HCT116 (cell line): ENCODE data around the gene RIN3. TPM values are rescaled to one million over a fixed set of nuclear protein-coding genes. Genes with fewer than 3 reads are reported as not detected.

Experiments
- ATAC-seq: fragments of 200-7000 bp; cut with Tn5 transposase; 2 replicates; pipeline ENCODE4 v1.9.1; 2020; ENCODE audit warnings: mild to moderate bottlenecking, moderate library complexity
- BruUV-seq: library from RNA; stranded (reverse); fragments of 400-500 nt; replicated peaks from 2 replicates; lab custom pipeline; 2021; lab: Mats Ljungman, UMichigan
- CTCF ChIA-PET: fragments of 300-600 bp; sonication (Branson Sonifier 250); formaldehyde crosslinking; loops from one replicate; lab custom pipeline; 2021; ENCODE audit warnings: antibody characterized with exemption; lab: Charles Lee
- POLR2A ChIA-PET: fragments of 300-600, 350-600 bp; sonication (Branson Sonifier 250); formaldehyde crosslinking; loops from one replicate; lab custom pipeline; 2021; ENCODE audit warnings: antibody characterized with exemption; lab: Charles Lee
- RAD21 ChIA-PET, 2 experiments: fragments of 300-600 bp; sonication (Branson Sonifier 250); formaldehyde crosslinking; loops; one replicate each; lab custom pipeline; 2023; ENCODE audit warnings: low total read pairs in 2 of 2; ENCODE audit not compliant: uncharacterized antibody in 2 of 2, unreplicated experiment in 2 of 2, low non-redundant PET in 1 of 2; lab: Charles Lee
- DNase-seq: peaks from one replicate; pipeline ENCODE4 v3.0.0-alpha.2; 2010; ENCODE audit warnings: low read depth, low spot score
- H2AFZ ChIP-seq: fragments of 200-600 bp; shearing (Covaris generic), sonication (generic); 2 replicates; pipeline ENCODE4 v1.6.1; 2017; ENCODE audit warnings: low read depth, mixed run types, mixed read lengths, antibody characterized with exemption, low read length; ENCODE audit not compliant: poor library complexity, severe bottlenecking
- H3K27ac ChIP-seq: 2 replicates; pipeline ENCODE4 v1.5.1; 2012; ENCODE audit warnings: low read depth, low read length
- H3K27me3 ChIP-seq: fragments of 200-600 bp; sonication (generic); 2 replicates; pipeline ENCODE4 v1.6.1; 2016; ENCODE audit warnings: mixed run types, low read length, mixed read lengths; ENCODE audit not compliant: insufficient read depth
- H3K36me3 ChIP-seq, 2 experiments: fragments of 200-500 bp in 1 of 2; fragments of 200-600 bp in 1 of 2; sonication (Bioruptor generic) in 1 of 2; sonication (generic) in 1 of 2; 2 replicates each; pipeline versions ENCODE4 v1.5.1 to v1.6.1; 2014 to 2016; ENCODE audit warnings: low read length in 2 of 2, inconsistent platforms in 1 of 2, mixed read lengths in 1 of 2, mixed run types in 1 of 2; ENCODE audit not compliant: insufficient read depth in 2 of 2, control insufficient read depth in 1 of 2
- H3K4me1 ChIP-seq, 2 experiments: fragments of 200-600 bp in 1 of 2; sonication (generic) in 1 of 2; 2 replicates each; pipeline versions ENCODE4 v1.5.1 to v1.6.1; 2012 to 2017; ENCODE audit warnings: low read length in 2 of 2, inconsistent platforms in 1 of 2, mild to moderate bottlenecking in 1 of 2, mixed read lengths in 1 of 2, mixed run types in 1 of 2, moderate library complexity in 1 of 2; ENCODE audit not compliant: insufficient read depth in 2 of 2, control insufficient read depth in 1 of 2
- H3K4me2 ChIP-seq: fragments of 200-600 bp; sonication (generic); 2 replicates; pipeline ENCODE4 v1.6.1; 2017; ENCODE audit warnings: mixed run types, low read length, mixed read lengths
- H3K4me3 ChIP-seq, 2 experiments: fragments of 200-600 bp in 1 of 2; sonication (generic) in 1 of 2; replicated peaks in 1 of 2; 2 replicates each; pipeline ENCODE4 v1.5.1; 2011 to 2016; ENCODE audit warnings: low read length in 2 of 2, control low read depth in 1 of 2, low read depth in 1 of 2, mild to moderate bottlenecking in 1 of 2, mixed read lengths in 1 of 2, mixed run types in 1 of 2
- H3K79me2 ChIP-seq: fragments of 200-600 bp; sonication (generic); 2 replicates; pipeline ENCODE4 v1.6.1; 2017; ENCODE audit warnings: mild to moderate bottlenecking, mixed run types, low read length, moderate library complexity, mixed read lengths; ENCODE audit not compliant: insufficient read depth
- H3K9ac ChIP-seq: fragments of 200-600 bp; sonication (generic); 2 replicates; pipeline ENCODE4 v1.6.1; 2016; ENCODE audit warnings: low read length, mixed read lengths
- H3K9me2 ChIP-seq: fragments of 200-600 bp; sonication (generic), shearing (Covaris generic); 2 replicates; pipeline ENCODE4 v1.6.1; 2017; ENCODE audit warnings: mixed run types, mild to moderate bottlenecking, moderate library complexity; ENCODE audit not compliant: insufficient read depth
- H3K9me3 ChIP-seq, 2 experiments: fragments of 200-500 bp in 1 of 2; fragments of 200-600 bp in 1 of 2; sonication (Bioruptor generic) in 1 of 2; sonication (generic) in 1 of 2; 2 replicates each; pipeline ENCODE4 v1.6.1; 2014 to 2017; ENCODE audit warnings: low read length in 2 of 2, mixed read lengths in 2 of 2, inconsistent platforms in 1 of 2, low read depth in 1 of 2, mild to moderate bottlenecking in 1 of 2, mixed run types in 1 of 2, moderate library complexity in 1 of 2; ENCODE audit not compliant: control insufficient read depth in 1 of 2, insufficient read depth in 1 of 2
- H4K20me1 ChIP-seq: fragments of 200-600 bp; sonication (generic), shearing (Covaris generic); 2 replicates; pipeline ENCODE4 v1.6.1; 2017; ENCODE audit warnings: mixed run types, mild to moderate bottlenecking, moderate library complexity; ENCODE audit not compliant: insufficient read depth
- ATF3 ChIP-seq: IDR thresholded peaks from 2 replicates; pipeline ENCODE4 v1.6.1; 2012
- CEBPB ChIP-seq: IDR thresholded peaks from 2 replicates; pipeline ENCODE4 v1.6.1; 2012; ENCODE audit warnings: low read depth
- EGR1 ChIP-seq: IDR thresholded peaks from 2 replicates; pipeline ENCODE4 v1.6.1; 2012; ENCODE audit warnings: low read depth
- EZH2 ChIP-seq: fragments of 200-600 bp; sonication (generic); IDR thresholded peaks from 2 replicates; pipeline ENCODE4 v1.6.1; 2017; ENCODE audit warnings: antibody characterized with exemption, mixed run types
- EZH2phosphoT487 ChIP-seq: fragments of 200-600 bp; IDR thresholded peaks from 2 replicates; pipeline ENCODE4 v1.6.1; 2018; ENCODE audit warnings: antibody characterized with exemption, borderline replicate concordance
- FOSL1 ChIP-seq: IDR thresholded peaks from 2 replicates; pipeline ENCODE4 v1.6.1; 2012; ENCODE audit warnings: low read depth
- POLR2AphosphoS5 ChIP-seq: IDR thresholded peaks from 2 replicates; pipeline ENCODE4 v1.6.1; 2011; ENCODE audit warnings: mild to moderate bottlenecking, low read depth, low read length, moderate library complexity
- RAD21 ChIP-seq: IDR thresholded peaks from 2 replicates; pipeline ENCODE4 v1.6.1; 2012; ENCODE audit warnings: low read depth, mild to moderate bottlenecking
- TCF7L2 ChIP-seq: IDR thresholded peaks from 2 replicates; pipeline ENCODE4 v1.7.0; 2011; ENCODE audit warnings: borderline replicate concordance, inconsistent platforms; ENCODE audit not compliant: insufficient read depth, insufficient read length; ENCODE audit errors: extremely low read depth
- ZFX ChIP-seq: fragments of 450-650 bp; IDR thresholded peaks from 2 replicates; pipeline ENCODE4 v1.6.1; 2017
- intact Hi-C: fragments of 100-400 bp; cut with micrococcal nuclease; formaldehyde crosslinking; loops from 2 replicates; pipeline ENCODE4 v1.10.0; 2022
- total RNA-seq: library from RNA; stranded (reverse); gene quantifications from one replicate; pipeline ENCODE4 v1.2.1, GENCODE V29; 2021; ENCODE audit not compliant: unreplicated experiment
- TF ChIP-seq, protein P1 (sequence below): IDR thresholded peaks from 2 replicates; pipeline ENCODE4 v1.6.1; 2012; ENCODE audit warnings: low read depth
- TF ChIP-seq, protein P2 (sequence below), 3 experiments: fragments of 200-600 bp in 1 of 3; sonication (generic) in 1 of 3; IDR thresholded peaks in 2 of 3; conservative IDR thresholded peaks in 1 of 3; 2 replicates each; pipeline ENCODE4 v1.5.1; 2012 to 2017; ENCODE audit warnings: low read depth in 2 of 3, low read length in 2 of 3, antibody characterized with exemption in 1 of 3, borderline replicate concordance in 1 of 3, control low read depth in 1 of 3, mild to moderate bottlenecking in 1 of 3, mixed read lengths in 1 of 3, mixed run types in 1 of 3, moderate library complexity in 1 of 3; ENCODE audit not compliant: insufficient read depth in 1 of 3

Gene RIN3
- total RNA-seq, 1 experiment from 2014 or later = 22.2 TPM

- Histone ChIP-seq H3K4me3 (no peak overlapping the region), H2AFZ (no peak overlapping the region), H3K27ac (no peak overlapping the region), H3K9ac (no peak overlapping the region), H3K9me3 (peaks cover 0 to 7% of the 10 kb centered on the region in 2 experiments; a peak in 1 of 4 replicates), H4K20me1 (no peaks in the 10 kb centered on the region), H3K27me3 (no peaks in the 10 kb centered on the region), H3K9me2 (no peaks in the 10 kb centered on the region), H3K4me2 (no peak overlapping the region), H3K4me1 (peaks cover 10 to 22% of the 10 kb centered on the region in 2 experiments), H3K79me2 (no peaks in the 10 kb centered on the region), H3K36me3 (no peaks in the 10 kb centered on the region)
- ATAC-seq (no peak), DNase-seq (no peak)
- ChIA-PET CTCF (no interaction called here), RAD21 (no interaction called here), POLR2A (no interaction called here)
- no TSS peak for BruUV-seq
- intact Hi-C loops = no loop called here
- TF ChIP-seq ZFX = no peak
- no peak for TF ChIP-seq FOSL1
- TF ChIP-seq, protein P1, sequence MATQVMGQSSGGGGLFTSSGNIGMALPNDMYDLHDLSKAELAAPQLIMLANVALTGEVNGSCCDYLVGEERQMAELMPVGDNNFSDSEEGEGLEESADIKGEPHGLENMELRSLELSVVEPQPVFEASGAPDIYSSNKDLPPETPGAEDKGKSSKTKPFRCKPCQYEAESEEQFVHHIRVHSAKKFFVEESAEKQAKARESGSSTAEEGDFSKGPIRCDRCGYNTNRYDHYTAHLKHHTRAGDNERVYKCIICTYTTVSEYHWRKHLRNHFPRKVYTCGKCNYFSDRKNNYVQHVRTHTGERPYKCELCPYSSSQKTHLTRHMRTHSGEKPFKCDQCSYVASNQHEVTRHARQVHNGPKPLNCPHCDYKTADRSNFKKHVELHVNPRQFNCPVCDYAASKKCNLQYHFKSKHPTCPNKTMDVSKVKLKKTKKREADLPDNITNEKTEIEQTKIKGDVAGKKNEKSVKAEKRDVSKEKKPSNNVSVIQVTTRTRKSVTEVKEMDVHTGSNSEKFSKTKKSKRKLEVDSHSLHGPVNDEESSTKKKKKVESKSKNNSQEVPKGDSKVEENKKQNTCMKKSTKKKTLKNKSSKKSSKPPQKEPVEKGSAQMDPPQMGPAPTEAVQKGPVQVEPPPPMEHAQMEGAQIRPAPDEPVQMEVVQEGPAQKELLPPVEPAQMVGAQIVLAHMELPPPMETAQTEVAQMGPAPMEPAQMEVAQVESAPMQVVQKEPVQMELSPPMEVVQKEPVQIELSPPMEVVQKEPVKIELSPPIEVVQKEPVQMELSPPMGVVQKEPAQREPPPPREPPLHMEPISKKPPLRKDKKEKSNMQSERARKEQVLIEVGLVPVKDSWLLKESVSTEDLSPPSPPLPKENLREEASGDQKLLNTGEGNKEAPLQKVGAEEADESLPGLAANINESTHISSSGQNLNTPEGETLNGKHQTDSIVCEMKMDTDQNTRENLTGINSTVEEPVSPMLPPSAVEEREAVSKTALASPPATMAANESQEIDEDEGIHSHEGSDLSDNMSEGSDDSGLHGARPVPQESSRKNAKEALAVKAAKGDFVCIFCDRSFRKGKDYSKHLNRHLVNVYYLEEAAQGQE = no peak
- TF ChIP-seq, protein P2, sequence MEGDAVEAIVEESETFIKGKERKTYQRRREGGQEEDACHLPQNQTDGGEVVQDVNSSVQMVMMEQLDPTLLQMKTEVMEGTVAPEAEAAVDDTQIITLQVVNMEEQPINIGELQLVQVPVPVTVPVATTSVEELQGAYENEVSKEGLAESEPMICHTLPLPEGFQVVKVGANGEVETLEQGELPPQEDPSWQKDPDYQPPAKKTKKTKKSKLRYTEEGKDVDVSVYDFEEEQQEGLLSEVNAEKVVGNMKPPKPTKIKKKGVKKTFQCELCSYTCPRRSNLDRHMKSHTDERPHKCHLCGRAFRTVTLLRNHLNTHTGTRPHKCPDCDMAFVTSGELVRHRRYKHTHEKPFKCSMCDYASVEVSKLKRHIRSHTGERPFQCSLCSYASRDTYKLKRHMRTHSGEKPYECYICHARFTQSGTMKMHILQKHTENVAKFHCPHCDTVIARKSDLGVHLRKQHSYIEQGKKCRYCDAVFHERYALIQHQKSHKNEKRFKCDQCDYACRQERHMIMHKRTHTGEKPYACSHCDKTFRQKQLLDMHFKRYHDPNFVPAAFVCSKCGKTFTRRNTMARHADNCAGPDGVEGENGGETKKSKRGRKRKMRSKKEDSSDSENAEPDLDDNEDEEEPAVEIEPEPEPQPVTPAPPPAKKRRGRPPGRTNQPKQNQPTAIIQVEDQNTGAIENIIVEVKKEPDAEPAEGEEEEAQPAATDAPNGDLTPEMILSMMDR (IDR thresholded peaks at IDR 0.05 in 2 of 3, conservative IDR thresholded peaks at IDR 0.05 in 1 of 3; ENCODE audit: borderline replicate concordance in 1 of 3, insufficient read depth in 1 of 3, low read depth in 2 of 3, low read length in 2 of 3) = no peak
- TF ChIP-seq ATF3 = no peak
- TF ChIP-seq EGR1 = no peak
- no peak for TF ChIP-seq TCF7L2
- TF ChIP-seq EZH2phosphoT487 = no peak
- no peak for TF ChIP-seq CEBPB
- no peak for TF ChIP-seq RAD21
- TF ChIP-seq POLR2AphosphoS5 = no peak
- TF ChIP-seq EZH2 = no peak
Measured at GRCh38 chr14:92647797-92648279, 134.3 kb downstream of the RIN3 start.
